Measurements from ENCODE around the gene LIX1. TPM values are rescaled to one million over a fixed set of nuclear protein-coding genes. Genes with fewer than 3 reads are reported as not detected.

Gene LIX1
- total and polyA plus RNA-seq, 3 donors from 2014 or later: 0.76 TPM; not detected in 2

- Histone ChIP-seq H3K27ac (no peak overlapping the region), H3K4me1 (no peaks in the 10 kb centered on the region), H3K36me3 (ENCODE audit: low read depth, missing control alignments) (no peaks in the 10 kb centered on the region), H3K9me3 (no peaks in the 10 kb centered on the region), H3K27me3 (no peaks in the 10 kb centered on the region), H3K4me3 (no peak overlapping the region)
- intact Hi-C loops (cut with DNase I; ENCODE audit: low total_unique reads): no loop called here
- WGBS, 2 donors: 55 to 58% methylated on average over 2 of the region's 2 CpGs
- DNase-seq: no peak
- TF ChIP-seq CTCF (IDR thresholded peaks at IDR 0.05) (no peak), POLR2A (IDR thresholded peaks at IDR 0.05) (no peak)
Measured at GRCh38 chr5:97072696-97073095, 69.7 kb downstream of the LIX1 start.

GRCh38 chr5:97071993-97072392 is 70.4 kb downstream of the LIX1 start:
- Histone ChIP-seq H3K27ac (no peak overlapping the region), H3K36me3 (ENCODE audit: low read depth, missing control alignments) (no peaks in the 10 kb centered on the region), H3K27me3 (no peaks in the 10 kb centered on the region), H3K4me3 (no peak overlapping the region), H3K9me3 (no peaks in the 10 kb centered on the region), H3K4me1 (no peaks in the 10 kb centered on the region)
- TF ChIP-seq POLR2A (IDR thresholded peaks at IDR 0.05): no peak
- no peak for TF ChIP-seq CTCF (IDR thresholded peaks at IDR 0.05)
- WGBS, 2 donors: 75 to 78% methylated on average over 4 of the region's 4 CpGs
- intact Hi-C loops (cut with DNase I; ENCODE audit: low total_unique reads): no loop called here
- DNase-seq: no peak

- no peak for DNase-seq
- TF ChIP-seq CTCF (IDR thresholded peaks at IDR 0.05) (no peak), POLR2A (IDR thresholded peaks at IDR 0.05) (no peak)
- intact Hi-C loops (cut with DNase I; ENCODE audit: low total_unique reads): no loop called here
- Histone ChIP-seq H3K4me3 (no peak overlapping the region), H3K36me3 (ENCODE audit: low read depth, missing control alignments) (no peaks in the 10 kb centered on the region), H3K27ac (no peak overlapping the region), H3K9me3 (no peaks in the 10 kb centered on the region), H3K4me1 (no peaks in the 10 kb centered on the region), H3K27me3 (no peaks in the 10 kb centered on the region)
- 78 to 79% methylated on average over 8 of the region's 8 CpGs for WGBS, 2 donors
Measured at GRCh38 chr5:97071101-97071500, 71.3 kb downstream of the LIX1 start.

DNA sequence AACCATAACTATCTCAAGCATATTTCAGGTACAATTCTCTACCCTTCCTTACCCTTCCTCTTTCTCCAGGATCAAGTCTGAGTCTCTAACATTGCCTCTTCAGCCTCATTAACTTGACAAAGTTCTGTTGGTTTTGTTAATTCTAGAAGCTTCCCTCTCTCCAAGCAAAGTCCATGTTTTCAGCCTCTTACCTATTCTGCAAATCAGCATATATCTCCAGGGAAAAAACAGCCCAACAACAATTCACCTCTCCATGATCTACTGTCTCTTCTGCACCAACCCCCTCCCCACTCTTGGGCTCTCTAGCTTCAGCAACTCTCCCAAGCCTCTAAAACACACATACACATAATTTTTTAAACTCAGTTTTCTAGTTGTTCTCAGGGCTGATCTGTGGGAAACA is 72.2 kb downstream of the LIX1 start:
- H3K27ac ChIP-seq: no peak overlapping the region
- H3K9me3 ChIP-seq: no peaks in the 10 kb centered on the region
- no peak overlapping the region for H3K4me3 ChIP-seq
- no peaks in the 10 kb centered on the region for H3K4me1 ChIP-seq
- DNase-seq: no peak
- TF ChIP-seq POLR2A (IDR thresholded peaks at IDR 0.05) (no peak), CTCF (IDR thresholded peaks at IDR 0.05) (no peak)
- no peaks in the 10 kb centered on the region for H3K36me3 ChIP-seq (ENCODE audit: low read depth, missing control alignments)
- intact Hi-C loops (cut with DNase I; ENCODE audit: low total_unique reads): no loop called here
- no peaks in the 10 kb centered on the region for H3K27me3 ChIP-seq

GRCh38 chr5:97067296-97067850 is 75.0 kb downstream of the LIX1 start:
- Histone ChIP-seq H3K27ac (no peak overlapping the region), H3K9me3 (no peaks in the 10 kb centered on the region), H3K36me3 (ENCODE audit: low read depth, missing control alignments) (no peaks in the 10 kb centered on the region), H3K4me3 (no peak overlapping the region), H3K27me3 (no peaks in the 10 kb centered on the region), H3K4me1 (no peaks in the 10 kb centered on the region)
- DNase-seq: no peak
- TF ChIP-seq CTCF (IDR thresholded peaks at IDR 0.05) (no peak), POLR2A (IDR thresholded peaks at IDR 0.05) (no peak)
- WGBS, 2 donors: 66 to 85% methylated on average over 4 of the region's 4 CpGs
- intact Hi-C loops (cut with DNase I; ENCODE audit: low total_unique reads): no loop called here
